ENCODE results near the gene SDCBP2.

DNA sequence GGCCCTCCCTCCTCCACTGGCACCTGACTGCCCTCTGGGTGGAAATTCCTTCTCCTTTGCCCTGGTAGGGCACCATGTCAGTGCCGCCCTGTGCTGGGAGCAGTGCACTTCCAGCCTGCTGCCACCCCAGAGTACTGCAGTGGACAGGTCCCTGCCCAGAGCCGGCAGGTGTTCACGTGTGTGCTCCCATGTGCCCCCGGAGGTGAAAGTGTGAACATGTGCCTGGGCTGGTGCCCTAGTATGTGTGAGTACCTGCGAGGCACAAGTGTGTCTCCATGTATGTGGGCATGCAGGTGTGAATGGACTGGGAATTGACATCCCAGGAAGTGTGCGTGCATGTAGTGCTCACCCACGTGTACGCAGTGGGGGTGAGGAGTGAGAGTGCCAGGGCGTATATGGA lies 29.4 kb downstream of the SDCBP2 start:
- TF ChIP-seq, protein P1, sequence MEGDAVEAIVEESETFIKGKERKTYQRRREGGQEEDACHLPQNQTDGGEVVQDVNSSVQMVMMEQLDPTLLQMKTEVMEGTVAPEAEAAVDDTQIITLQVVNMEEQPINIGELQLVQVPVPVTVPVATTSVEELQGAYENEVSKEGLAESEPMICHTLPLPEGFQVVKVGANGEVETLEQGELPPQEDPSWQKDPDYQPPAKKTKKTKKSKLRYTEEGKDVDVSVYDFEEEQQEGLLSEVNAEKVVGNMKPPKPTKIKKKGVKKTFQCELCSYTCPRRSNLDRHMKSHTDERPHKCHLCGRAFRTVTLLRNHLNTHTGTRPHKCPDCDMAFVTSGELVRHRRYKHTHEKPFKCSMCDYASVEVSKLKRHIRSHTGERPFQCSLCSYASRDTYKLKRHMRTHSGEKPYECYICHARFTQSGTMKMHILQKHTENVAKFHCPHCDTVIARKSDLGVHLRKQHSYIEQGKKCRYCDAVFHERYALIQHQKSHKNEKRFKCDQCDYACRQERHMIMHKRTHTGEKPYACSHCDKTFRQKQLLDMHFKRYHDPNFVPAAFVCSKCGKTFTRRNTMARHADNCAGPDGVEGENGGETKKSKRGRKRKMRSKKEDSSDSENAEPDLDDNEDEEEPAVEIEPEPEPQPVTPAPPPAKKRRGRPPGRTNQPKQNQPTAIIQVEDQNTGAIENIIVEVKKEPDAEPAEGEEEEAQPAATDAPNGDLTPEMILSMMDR (CRISPR knock-in tag; IDR thresholded peaks at IDR 0.05): no peak
- TF ChIP-seq MXI1 (IDR thresholded peaks at IDR 0.05; ENCODE audit: borderline replicate concordance, low read depth, low read length): no peak
- no peak for TF ChIP-seq ADNP (CRISPR knock-in tag; IDR thresholded peaks at IDR 0.05)
- TF ChIP-seq ZNF296 (CRISPR knock-in tag; conservative IDR thresholded peaks at IDR 0.05): no peak
- TF ChIP-seq, protein P2, sequence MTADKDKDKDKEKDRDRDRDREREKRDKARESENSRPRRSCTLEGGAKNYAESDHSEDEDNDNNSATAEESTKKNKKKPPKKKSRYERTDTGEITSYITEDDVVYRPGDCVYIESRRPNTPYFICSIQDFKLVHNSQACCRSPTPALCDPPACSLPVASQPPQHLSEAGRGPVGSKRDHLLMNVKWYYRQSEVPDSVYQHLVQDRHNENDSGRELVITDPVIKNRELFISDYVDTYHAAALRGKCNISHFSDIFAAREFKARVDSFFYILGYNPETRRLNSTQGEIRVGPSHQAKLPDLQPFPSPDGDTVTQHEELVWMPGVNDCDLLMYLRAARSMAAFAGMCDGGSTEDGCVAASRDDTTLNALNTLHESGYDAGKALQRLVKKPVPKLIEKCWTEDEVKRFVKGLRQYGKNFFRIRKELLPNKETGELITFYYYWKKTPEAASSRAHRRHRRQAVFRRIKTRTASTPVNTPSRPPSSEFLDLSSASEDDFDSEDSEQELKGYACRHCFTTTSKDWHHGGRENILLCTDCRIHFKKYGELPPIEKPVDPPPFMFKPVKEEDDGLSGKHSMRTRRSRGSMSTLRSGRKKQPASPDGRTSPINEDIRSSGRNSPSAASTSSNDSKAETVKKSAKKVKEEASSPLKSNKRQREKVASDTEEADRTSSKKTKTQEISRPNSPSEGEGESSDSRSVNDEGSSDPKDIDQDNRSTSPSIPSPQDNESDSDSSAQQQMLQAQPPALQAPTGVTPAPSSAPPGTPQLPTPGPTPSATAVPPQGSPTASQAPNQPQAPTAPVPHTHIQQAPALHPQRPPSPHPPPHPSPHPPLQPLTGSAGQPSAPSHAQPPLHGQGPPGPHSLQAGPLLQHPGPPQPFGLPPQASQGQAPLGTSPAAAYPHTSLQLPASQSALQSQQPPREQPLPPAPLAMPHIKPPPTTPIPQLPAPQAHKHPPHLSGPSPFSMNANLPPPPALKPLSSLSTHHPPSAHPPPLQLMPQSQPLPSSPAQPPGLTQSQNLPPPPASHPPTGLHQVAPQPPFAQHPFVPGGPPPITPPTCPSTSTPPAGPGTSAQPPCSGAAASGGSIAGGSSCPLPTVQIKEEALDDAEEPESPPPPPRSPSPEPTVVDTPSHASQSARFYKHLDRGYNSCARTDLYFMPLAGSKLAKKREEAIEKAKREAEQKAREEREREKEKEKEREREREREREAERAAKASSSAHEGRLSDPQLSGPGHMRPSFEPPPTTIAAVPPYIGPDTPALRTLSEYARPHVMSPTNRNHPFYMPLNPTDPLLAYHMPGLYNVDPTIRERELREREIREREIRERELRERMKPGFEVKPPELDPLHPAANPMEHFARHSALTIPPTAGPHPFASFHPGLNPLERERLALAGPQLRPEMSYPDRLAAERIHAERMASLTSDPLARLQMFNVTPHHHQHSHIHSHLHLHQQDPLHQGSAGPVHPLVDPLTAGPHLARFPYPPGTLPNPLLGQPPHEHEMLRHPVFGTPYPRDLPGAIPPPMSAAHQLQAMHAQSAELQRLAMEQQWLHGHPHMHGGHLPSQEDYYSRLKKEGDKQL (CRISPR knock-in tag; IDR thresholded peaks at IDR 0.05; ENCODE audit: low read depth): no peak
- TF ChIP-seq RXRA (CRISPR knock-in tag; IDR thresholded peaks at IDR 0.05): no peak
